Neuronal stem cell (in vitro differentiated cells): ENCODE data around the gene BARX1.
A peak's percentile ranks its signal among the peaks of the same experiment; 100 is the strongest.
"Not testable (repeated sequence)": the region's sequence is repeated elsewhere in the genome, so short reads cannot be mapped to it uniquely, and the experiment has no call there.

Experiments used
- DNase-seq: peaks from one replicate; pipeline ENCODE4 v3.0.0-alpha.2; 2013; ENCODE audit warnings: low spot score
- H2AFZ ChIP-seq: one replicate; pipeline ENCODE4 v1.6.1; 2013; ENCODE audit warnings: mild to moderate bottlenecking, low read length, inconsistent platforms
- H2AK5ac ChIP-seq: 2 replicates; pipeline ENCODE4 v1.6.1; 2013; ENCODE audit warnings: low read depth, mild to moderate bottlenecking, inconsistent platforms, low read length, moderate library complexity, mixed read lengths
- H2BK120ac ChIP-seq: 2 replicates; pipeline ENCODE4 v1.6.1; 2013; ENCODE audit warnings: low read depth, mild to moderate bottlenecking, inconsistent platforms, low read length, moderate library complexity, mixed read lengths
- H2BK12ac ChIP-seq: one replicate; pipeline ENCODE4 v1.6.1; 2013; ENCODE audit warnings: low read length, inconsistent platforms
- H2BK15ac ChIP-seq: 2 replicates; pipeline ENCODE4 v1.6.1; 2013; ENCODE audit warnings: mild to moderate bottlenecking, low read length, inconsistent platforms, mixed read lengths
- H2BK5ac ChIP-seq: one replicate; pipeline ENCODE4 v1.6.1; 2013; ENCODE audit warnings: inconsistent platforms, mild to moderate bottlenecking, low read length, moderate library complexity
- H3K14ac ChIP-seq: one replicate; pipeline ENCODE4 v1.6.1; 2013; ENCODE audit warnings: low read length, inconsistent platforms
- H3K18ac ChIP-seq: 2 replicates; pipeline ENCODE4 v1.6.1; 2013; ENCODE audit warnings: low read length, inconsistent platforms
- H3K23ac ChIP-seq: 2 replicates; pipeline ENCODE4 v1.6.1; 2013; ENCODE audit warnings: low read depth, mild to moderate bottlenecking, mixed read lengths, low read length, inconsistent platforms; ENCODE audit not compliant: poor library complexity
- H3K27ac ChIP-seq: replicated peaks from 3 replicates; pipeline ENCODE4 v1.5.1; 2013; ENCODE audit warnings: low read length, inconsistent platforms
- H3K27me3 ChIP-seq, 3 experiments: 2 replicates each; pipeline ENCODE4 v1.6.1; 2013; ENCODE audit warnings: low read length in 3 of 3, mild to moderate bottlenecking in 2 of 3, inconsistent platforms in 1 of 3, low read depth in 1 of 3, mixed read lengths in 1 of 3, moderate library complexity in 1 of 3; ENCODE audit not compliant: control insufficient read depth in 3 of 3, insufficient read depth in 3 of 3
- H3K36me3 ChIP-seq, 2 donors: replicated peaks in 1 of 2; 2 replicates each; pipeline ENCODE4 v1.6.1; 2013; ENCODE audit warnings: low read length in 2 of 2; ENCODE audit not compliant: control insufficient read depth in 2 of 2, insufficient read depth in 2 of 2
- H3K4ac ChIP-seq: 2 replicates; pipeline ENCODE4 v1.6.1; 2013; ENCODE audit warnings: inconsistent platforms, mild to moderate bottlenecking, low read length, moderate library complexity
- H3K4me1 ChIP-seq, 2 donors: 1 replicate in 1 of 2; 2 replicates in 1 of 2; pipeline ENCODE4 v1.6.1; 2013; ENCODE audit warnings: low read length in 2 of 2, low read depth in 1 of 2; ENCODE audit not compliant: control insufficient read depth in 2 of 2, insufficient read depth in 1 of 2
- H3K4me2 ChIP-seq: one replicate; pipeline ENCODE4 v1.6.1; 2013; ENCODE audit warnings: mild to moderate bottlenecking, low read length, inconsistent platforms; ENCODE audit not compliant: insufficient read depth, poor library complexity, severe bottlenecking
- H3K4me3 ChIP-seq, 2 donors: 2 replicates each; pipeline ENCODE4 v1.5.1; 2013; ENCODE audit warnings: low read length in 2 of 2, mild to moderate bottlenecking in 2 of 2, inconsistent platforms in 1 of 2, moderate library complexity in 1 of 2
- H3K79me1 ChIP-seq: one replicate; pipeline ENCODE4 v1.6.1; 2013; ENCODE audit warnings: low read depth, mild to moderate bottlenecking, inconsistent platforms, low read length, moderate library complexity
- H3K9ac ChIP-seq: one replicate; pipeline ENCODE4 v1.6.1; 2013; ENCODE audit warnings: mild to moderate bottlenecking, low read depth, low read length, inconsistent platforms; ENCODE audit not compliant: poor library complexity
- H3K9me3 ChIP-seq, 2 donors: replicated peaks in 1 of 2; 2 replicates each; pipeline versions ENCODE3 to v1.6.1; 2013; ENCODE audit warnings: low read length in 2 of 2, mild to moderate bottlenecking in 2 of 2, inconsistent platforms in 1 of 2, low read depth in 1 of 2, mixed read lengths in 1 of 2, moderate library complexity in 1 of 2; ENCODE audit not compliant: control insufficient read depth in 2 of 2, insufficient read depth in 1 of 2
- H4K8ac ChIP-seq: one replicate; pipeline ENCODE4 v1.6.1; 2013; ENCODE audit warnings: low read depth, mild to moderate bottlenecking, inconsistent platforms, low read length, moderate library complexity
- H4K91ac ChIP-seq: one replicate; pipeline ENCODE4 v1.6.1; 2013; ENCODE audit warnings: low read length, low read depth, mild to moderate bottlenecking, inconsistent platforms; ENCODE audit not compliant: poor library complexity
- WGBS, 2 donors: extraction: QIAGEN DNeasy Blood & Tissue Kit; methylation state at CpG; one replicate each; pipeline ENCODE4 v1.1.7; 2013; ENCODE audit warnings: missing lambda C conversion rate in 2 of 2, mixed read lengths in 1 of 2; ENCODE audit not compliant: insufficient read length in 2 of 2, insufficient replicate concordance in 1 of 2; ENCODE audit errors: extremely low coverage in 2 of 2; 5-methylcytosine and 5-hydroxymethylcytosine counted together

BARX1 gene

GRCh38 chr9:93942161-93942560, 13.0 kb downstream of the BARX1 start:
- Histone ChIP-seq H2BK15ac (no peak overlapping the region), H3K4me1 (peaks cover 0 to 12% of the 10 kb centered on the region in 2 donors), H4K8ac (no peak overlapping the region), H3K27ac (no peak overlapping the region), H3K27me3 (peaks cover 22 to 75% (median 52%) of the 10 kb centered on the region in 3 experiments), H3K14ac (no peak overlapping the region), H3K4ac (no peak overlapping the region), H3K9me3 (peaks cover 0 to 2% of the 10 kb centered on the region in 2 donors), H3K36me3 (no peaks in the 10 kb centered on the region), H4K91ac (no peak overlapping the region), H3K4me2 (no peak overlapping the region), H3K79me1 (no peaks in the 10 kb centered on the region), H3K23ac (no peak overlapping the region), H2BK12ac (no peak overlapping the region), H2AK5ac (no peak overlapping the region), H2BK120ac (no peak overlapping the region), H2BK5ac (no peak overlapping the region), H3K9ac (no peak overlapping the region), H3K4me3 (no peak overlapping the region), H2AFZ (no peak overlapping the region), H3K18ac (no peak overlapping the region)
- no peak for DNase-seq
- no CpG with 5 or more reads among the region's 7 CpGs for WGBS, 2 donors

- no peak overlapping the region for H3K23ac ChIP-seq
- no peaks in the 10 kb centered on the region for H3K79me1 ChIP-seq
- H3K4me2 ChIP-seq, result no peak overlapping the region
- H3K18ac ChIP-seq, result no peak overlapping the region
- no peak overlapping the region for H3K4ac ChIP-seq
- no peak overlapping the region for H3K4me3 ChIP-seq
- H2BK15ac ChIP-seq, result no peak overlapping the region
- H3K27ac ChIP-seq, result no peak overlapping the region
- H3K36me3 ChIP-seq, result no peaks in the 10 kb centered on the region
- no peak overlapping the region for H2BK120ac ChIP-seq
- no peak overlapping the region for H4K91ac ChIP-seq
- no peak overlapping the region for H3K9ac ChIP-seq
- H3K14ac ChIP-seq, result no peak overlapping the region
- H3K9me3 ChIP-seq, result peaks cover 0 to 2% of the 10 kb centered on the region in 2 donors
- no CpG with 5 or more reads among the region's 2 CpGs for WGBS, 2 donors
- peaks cover 20 to 74% (median 45%) of the 10 kb centered on the region in 3 experiments for H3K27me3 ChIP-seq
- no peak for DNase-seq
- no peak overlapping the region for H2BK12ac ChIP-seq
- no peak overlapping the region for H2AFZ ChIP-seq
- no peak overlapping the region for H4K8ac ChIP-seq
- peaks cover 0 to 12% of the 10 kb centered on the region in 2 donors for H3K4me1 ChIP-seq
- H2AK5ac ChIP-seq, result no peak overlapping the region
- H2BK5ac ChIP-seq, result no peak overlapping the region
Observed at GRCh38 chr9:93941493-93941892, 13.7 kb downstream of the BARX1 start.

GRCh38 chr9:93940951-93941350, 14.2 kb downstream of the BARX1 start:
- Histone ChIP-seq H2BK15ac (no peak overlapping the region), H2BK12ac (no peak overlapping the region), H4K8ac (no peak overlapping the region), H2AFZ (no peak overlapping the region), H3K4me3 (no peak overlapping the region), H4K91ac (no peak overlapping the region), H3K79me1 (no peaks in the 10 kb centered on the region), H3K9ac (no peak overlapping the region), H3K36me3 (no peaks in the 10 kb centered on the region), H3K18ac (no peak overlapping the region), H3K23ac (no peak overlapping the region), H2AK5ac (no peak overlapping the region), H3K4ac (no peak overlapping the region), H2BK120ac (no peak overlapping the region), H2BK5ac (no peak overlapping the region), H3K14ac (peak overlapping the region; percentile 9), H3K27me3 (peaks cover 15 to 70% (median 40%) of the 10 kb centered on the region in 3 experiments), H3K27ac (no peak overlapping the region), H3K4me1 (peaks cover 0 to 10% of the 10 kb centered on the region in 2 donors), H3K4me2 (no peak overlapping the region), H3K9me3 (peaks cover 0 to 2% of the 10 kb centered on the region in 2 donors)
- no peak for DNase-seq
- WGBS, 2 donors, result no CpG with 5 or more reads among the region's 8 CpGs

GRCh38 chr9:93939589-93939988, 15.6 kb downstream of the BARX1 start:
- not testable (repeated sequence) for H2AFZ ChIP-seq, H2AK5ac ChIP-seq, H3K14ac ChIP-seq, H2BK12ac ChIP-seq, H3K4me2 ChIP-seq, H2BK15ac ChIP-seq, H2BK5ac ChIP-seq, H3K4me1 ChIP-seq, H3K18ac ChIP-seq, H2BK120ac ChIP-seq, H3K36me3 ChIP-seq, H3K79me1 ChIP-seq, H3K9me3 ChIP-seq, H3K4me3 ChIP-seq, H3K4ac ChIP-seq, H3K9ac ChIP-seq, DNase-seq, H3K27ac ChIP-seq, H4K91ac ChIP-seq, H4K8ac ChIP-seq, H3K23ac ChIP-seq
- no CpG with 5 or more reads among the region's 7 CpGs for WGBS, 2 donors
- peaks cover 3 to 66% (median 26%) of the 10 kb centered on the region in 3 experiments for H3K27me3 ChIP-seq
